GM12878 (cell line): Measurements from ENCODE around the gene CRYBB1. TPM values are rescaled to one million over a fixed set of nuclear protein-coding genes. Genes with fewer than 3 reads are reported as not detected.

Experiments
- ATAC-seq: fragments of 200-7000 bp; cut with Tn5 transposase; 3 replicates; pipeline ENCODE4 v1.9.1; 2020; ENCODE audit warnings: mild to moderate bottlenecking, moderate library complexity
- BruUV-seq: library from RNA; stranded (reverse); fragments of 400-500 nt; replicated peaks from 2 replicates; lab custom pipeline; 2021; lab: Mats Ljungman, UMichigan
- CTCF ChIA-PET: fragments of 300-600 bp; sonication (Branson Sonifier 250); formaldehyde crosslinking; extraction: SDS; loops from one replicate; lab custom pipeline; 2021; ENCODE audit warnings: inconsistent platforms; lab: Yijun Ruan, JAX
- POLR2A ChIA-PET: fragments of 350-600 bp; formaldehyde crosslinking; extraction: SDS; loops from one replicate; lab custom pipeline; 2021; ENCODE audit warnings: inconsistent platforms; lab: Charles Lee
- RAD21 ChIA-PET: fragments of 300-600 bp; sonication (Branson Sonifier 250); formaldehyde crosslinking; loops from one replicate; lab custom pipeline; 2023; ENCODE audit warnings: antibody characterized with exemption; ENCODE audit not compliant: unreplicated experiment; lab: Charles Lee
- SMC1A ChIA-PET: fragments of 300-600 bp; sonication (Branson Sonifier 250); formaldehyde crosslinking; loops from one replicate; lab custom pipeline; 2023; ENCODE audit not compliant: unreplicated experiment, uncharacterized antibody; lab: Charles Lee
- DNase-seq: peaks from one replicate; pipeline ENCODE4 v3.0.0-alpha.2; 2011; ENCODE audit warnings: low read depth, low spot score
- FAIRE-seq: peaks from 3 replicates; lab custom pipeline; 2011; peaks lifted over from hg19 to GRCh38; lab: Jason Lieb, UNC
- H2AFZ ChIP-seq: 2 replicates; pipeline ENCODE4 v1.6.0; 2011; ENCODE audit warnings: low read depth, low read length, control low read depth; ENCODE audit not compliant: control insufficient read depth
- H3K27ac ChIP-seq: 2 replicates; pipeline ENCODE4 v1.5.1; 2011; ENCODE audit warnings: control low read depth; ENCODE audit not compliant: control insufficient read depth, insufficient read depth
- H3K27me3 ChIP-seq, 2 experiments: replicated peaks in 1 of 2; 2 replicates each; pipeline versions ENCODE4 v1.6.0 to v1.6.1; 2011; ENCODE audit warnings: low read length in 1 of 2; ENCODE audit not compliant: control insufficient read depth in 2 of 2, insufficient read depth in 2 of 2
- H3K36me3 ChIP-seq, 2 experiments: 2 replicates each; pipeline ENCODE4 v1.5.1; 2011; ENCODE audit warnings: low read length in 1 of 2; ENCODE audit not compliant: control insufficient read depth in 2 of 2, insufficient read depth in 2 of 2
- H3K4me1 ChIP-seq: 2 replicates; pipeline ENCODE4 v1.6.1; 2011; ENCODE audit warnings: mild to moderate bottlenecking, low read length, moderate library complexity, mixed read lengths; ENCODE audit not compliant: control insufficient read depth, insufficient read depth
- H3K4me2 ChIP-seq: 2 replicates; pipeline ENCODE4 v1.6.0; 2011; ENCODE audit warnings: control low read depth; ENCODE audit not compliant: control insufficient read depth, insufficient read depth
- H3K4me3 ChIP-seq: fragments of 200-600 bp; sonication (generic); 2 replicates; pipeline ENCODE4 v1.5.1; 2016
- H3K79me2 ChIP-seq: 2 replicates; pipeline ENCODE4 v1.6.0; 2011; ENCODE audit warnings: low read length; ENCODE audit not compliant: control insufficient read depth, insufficient read depth
- H3K9ac ChIP-seq: 2 replicates; pipeline ENCODE4 v1.8.0; 2011; ENCODE audit warnings: low read length, control low read depth, mixed read lengths; ENCODE audit not compliant: control insufficient read depth, insufficient read depth
- H3K9me3 ChIP-seq: replicated peaks from 3 replicates; pipeline ENCODE4 v1.5.1; 2011; ENCODE audit warnings: mild to moderate bottlenecking, low read length; ENCODE audit not compliant: control insufficient read depth, insufficient read depth
- H4K20me1 ChIP-seq: 2 replicates; pipeline ENCODE4 v1.6.0; 2011; ENCODE audit not compliant: control insufficient read depth, insufficient read depth
- BCL3 ChIP-seq: IDR thresholded peaks from 2 replicates; pipeline ENCODE4 v1.6.1; 2011; ENCODE audit warnings: borderline replicate concordance, low read depth, mild to moderate bottlenecking, moderate library complexity, low read length; ENCODE audit not compliant: insufficient read depth, poor library complexity, severe bottlenecking
- BHLHE40 ChIP-seq, 2 experiments: fragments of 450-650 bp in 1 of 2; IDR thresholded peaks; 2 replicates each; pipeline ENCODE4 v1.6.1; 2011 to 2017; ENCODE audit warnings: low read depth in 2 of 2, borderline replicate concordance in 1 of 2, improper control_type of control experiment in 1 of 2, low read length in 1 of 2, mild to moderate bottlenecking in 1 of 2
- CBFB ChIP-seq: IDR thresholded peaks from 2 replicates; pipeline ENCODE4 v1.6.1; 2016; ENCODE audit warnings: antibody characterized with exemption, low read depth
- CHD1 ChIP-seq: IDR thresholded peaks from 2 replicates; pipeline ENCODE4 v1.6.1; 2012; ENCODE audit warnings: low read depth, low read length, improper control_type of control experiment
- EGR1 ChIP-seq, 2 experiments: IDR thresholded peaks; 1 replicate in 1 of 2; 2 replicates in 1 of 2; pipeline ENCODE4 v1.6.1; 2011 to 2012; ENCODE audit warnings: low read depth in 2 of 2, low read length in 2 of 2, borderline replicate concordance in 1 of 2, mild to moderate bottlenecking in 1 of 2, moderate library complexity in 1 of 2
- IKZF2 ChIP-seq, 2 experiments: fragments of 450-650 bp; IDR thresholded peaks; 2 replicates each; pipeline ENCODE4 v1.6.1; 2017; ENCODE audit warnings: mild to moderate bottlenecking in 2 of 2, moderate library complexity in 2 of 2
- KAT2A ChIP-seq: conservative IDR thresholded peaks from 2 replicates; pipeline ENCODE4 v1.6.1; 2011; ENCODE audit warnings: low read depth, low read length; ENCODE audit not compliant: control insufficient read depth
- LARP7 ChIP-seq: fragments of 450-650 bp; IDR thresholded peaks from 2 replicates; pipeline ENCODE4 v1.6.1; 2017; ENCODE audit warnings: mild to moderate bottlenecking
- MYB ChIP-seq: fragments of 150-350 bp; IDR thresholded peaks from 2 replicates; pipeline ENCODE4 v1.6.1; 2014; ENCODE audit warnings: mild to moderate bottlenecking, low read depth, low read length, borderline replicate concordance
- PAX5 ChIP-seq: IDR thresholded peaks from 2 replicates; pipeline ENCODE4 v1.6.1; 2011; ENCODE audit warnings: low read depth, low read length, borderline replicate concordance
- RAD51 ChIP-seq: fragments of 450-650 bp; IDR thresholded peaks from 2 replicates; pipeline ENCODE4 v1.6.1; 2016; ENCODE audit warnings: moderate library complexity, mild to moderate bottlenecking, inconsistent platforms
- RELB ChIP-seq: fragments of 450-650 bp; IDR thresholded peaks from 2 replicates; pipeline ENCODE4 v1.6.1; 2017; ENCODE audit warnings: low read depth, mild to moderate bottlenecking, moderate library complexity
- SIN3A ChIP-seq: IDR thresholded peaks from 2 replicates; pipeline ENCODE4 v1.6.1; 2012; ENCODE audit warnings: low read depth, low read length, improper control_type of control experiment
- SRF ChIP-seq, 2 experiments: IDR thresholded peaks; 2 replicates each; pipeline ENCODE4 v1.6.1; 2011; ENCODE audit warnings: low read depth in 2 of 2, low read length in 2 of 2, mild to moderate bottlenecking in 1 of 2, moderate library complexity in 1 of 2
- TCF3 ChIP-seq: IDR thresholded peaks from 2 replicates; pipeline ENCODE4 v1.6.1; 2012; ENCODE audit warnings: low read depth, mild to moderate bottlenecking, low read length, borderline replicate concordance; ENCODE audit not compliant: insufficient read depth
- ZBTB4 ChIP-seq: fragments of 450-650 bp; formaldehyde crosslinking; IDR thresholded peaks from 2 replicates; pipeline ENCODE4 v1.4.0; 2022; ENCODE audit warnings: mild to moderate bottlenecking, moderate library complexity
- ZNF24 ChIP-seq: fragments of 450-650 bp; IDR thresholded peaks from 2 replicates; pipeline ENCODE4 v1.6.1; 2017; ENCODE audit warnings: antibody characterized with exemption, mild to moderate bottlenecking
- ZZZ3 ChIP-seq: IDR thresholded peaks from 2 replicates; pipeline ENCODE4 v1.6.1; 2011; ENCODE audit warnings: low read depth; ENCODE audit not compliant: control insufficient read depth, insufficient read length
- WGBS: methylation state at CpG from one replicate; pipeline ENCODE4 v1.1.6; 2016; ENCODE audit warnings: low lambda C conversion rate; ENCODE audit not compliant: insufficient replicate concordance, insufficient coverage; ENCODE audit errors: missing lambda C conversion rate; 5-methylcytosine and 5-hydroxymethylcytosine counted together
- in situ Hi-C: fragments of 300-500 bp; cut with MboI; formaldehyde crosslinking; loops from 9 replicates; pipeline ENCODE4 v1.14.3; 2018; ENCODE audit warnings: mixed read lengths
- intact Hi-C: fragments of 100-400 bp; cut with micrococcal nuclease; formaldehyde crosslinking; loops from one replicate; pipeline ENCODE4 v1.14.2; 2022; ENCODE audit not compliant: unreplicated experiment
- polyA plus RNA-seq, 11 experiments: library from polyadenylated mRNA; depleted of rRNA in 4 of 11; unstranded in 6 of 11; stranded (reverse) in 5 of 11; fragments of >200 nt; fragmentation: Nextera tagmentation in 4 of 11; fragmentation: Illumina TruSeq in 1 of 11; extraction: Ambion mirVana in 4 of 11; extraction: Trizol in 1 of 11; gene quantifications; 1 replicate in 1 of 11; 2 replicates in 10 of 11; pipeline versions ENCODE4 v1.2.1 to v1.2.3, GENCODE V29; 2011 to 2016; ENCODE audit warnings: inconsistent platforms in 2 of 11, missing spikeins in 2 of 11, low read depth in 1 of 11
- total RNA-seq, 4 experiments: library from RNA; depleted of rRNA in 3 of 4; stranded (reverse); fragments of >200 nt in 3 of 4; fragmentation: Illumina TruSeq in 1 of 4; extraction: Trizol in 1 of 4; gene quantifications; 2 replicates each; pipeline versions ENCODE4 v1.2.1 to v1.2.3, GENCODE V29; 2013 to 2021

CRYBB1 gene
- total and polyA plus RNA-seq, 10 of the 15 experiments (the other 5 are each of a cell fraction or from before 2014, with no cell fraction given): 0.09 to 0.64 (median 0.23) TPM; not detected in 5

- Histone ChIP-seq H3K27ac (no peak overlapping the region), H3K79me2 (no peaks in the 10 kb centered on the region), H3K4me1 (peaks cover 18% of the 10 kb centered on the region), H3K27me3 (no peaks in the 10 kb centered on the region), H3K36me3 (no peaks in the 10 kb centered on the region), H3K9me3 (no peaks in the 10 kb centered on the region), H3K4me2 (no peak overlapping the region), H3K4me3 (no peak overlapping the region), H2AFZ (no peak overlapping the region), H3K9ac (no peak overlapping the region), H4K20me1 (no peaks in the 10 kb centered on the region)
- 68% methylated on average over 2 of the region's 2 CpGs for WGBS
- FAIRE-seq: no peak
- ChIA-PET POLR2A (interaction anchor here (0.6 kb wide), 1 partner anchor 115 kb away, joined by 5 read pairs; no protein-coding TSS in a partner anchor), RAD21 (interaction anchor here (0.6 kb wide), 1 partner anchor 28 kb away, joined by 3 read pairs; no protein-coding TSS in a partner anchor), SMC1A (no interaction called here), CTCF (interaction anchor here (0.6 kb wide), 1 partner anchor 784 kb away, joined by 3 read pairs; no protein-coding TSS in a partner anchor)
- DNase-seq: no peak
- BruUV-seq: no TSS peak
- no peak for ATAC-seq
- in situ Hi-C loops: no loop called here
- intact Hi-C loops: no loop called here
- TF ChIP-seq BHLHE40 (IDR thresholded peaks at IDR 0.05; ENCODE audit: borderline replicate concordance in 1 of 2, low read depth in 2 of 2, low read length in 1 of 2) (no peak), CBFB (no peak), TCF3 (no peak), ZBTB4 (no peak), EGR1 (IDR thresholded peaks at IDR 0.05; ENCODE audit: borderline replicate concordance in 1 of 2, low read depth in 2 of 2, low read length in 2 of 2) (no peak), MYB (no peak), SRF (IDR thresholded peaks at IDR 0.05; ENCODE audit: low read depth in 2 of 2, low read length in 2 of 2) (no peak), LARP7 (no peak), BCL3 (no peak), SIN3A (no peak), KAT2A (no peak), PAX5 (no peak), RELB (no peak), ZNF24 (no peak), IKZF2 (IDR thresholded peaks at IDR 0.05) (no peak), RAD51 (no peak), CHD1 (no peak), ZZZ3 (no peak)
- TF ChIP-seq, all 136 proteins: peak for 0
Observed at GRCh38 chr22:26616650-26617049, 1.2 kb downstream of the CRYBB1 start.
